ENCODE results near the gene KCNK15.

DNA sequence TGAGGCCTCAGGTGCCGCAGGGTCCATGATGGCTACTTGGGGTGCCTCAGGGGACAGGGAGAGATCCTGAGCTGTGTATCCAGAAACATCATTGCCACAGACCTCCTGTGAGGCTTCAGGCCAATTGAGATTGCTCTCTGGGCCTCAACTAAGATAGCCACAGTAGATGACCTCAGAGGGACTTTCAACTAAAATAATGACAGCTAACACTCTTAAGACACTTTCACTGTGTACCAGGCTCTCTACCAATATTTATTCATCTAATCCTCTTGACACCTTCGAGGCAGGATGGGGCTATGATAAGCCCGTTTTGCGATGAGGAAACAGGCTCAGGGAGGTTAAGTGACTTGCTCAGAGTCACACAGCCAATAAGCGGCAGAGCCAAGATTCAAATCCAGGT, 54.0 kb downstream of the KCNK15 start:
- TF ChIP-seq POLR2A (IDR thresholded peaks at IDR 0.05; ENCODE audit: low read length) (no peak), GATA1 (IDR thresholded peaks at IDR 0.05; ENCODE audit: low read depth, low read length) (no peak)

Measured in erythroblast (primary cell).